ENCODE data around the gene KRT79.

Gene KRT79

DNA sequence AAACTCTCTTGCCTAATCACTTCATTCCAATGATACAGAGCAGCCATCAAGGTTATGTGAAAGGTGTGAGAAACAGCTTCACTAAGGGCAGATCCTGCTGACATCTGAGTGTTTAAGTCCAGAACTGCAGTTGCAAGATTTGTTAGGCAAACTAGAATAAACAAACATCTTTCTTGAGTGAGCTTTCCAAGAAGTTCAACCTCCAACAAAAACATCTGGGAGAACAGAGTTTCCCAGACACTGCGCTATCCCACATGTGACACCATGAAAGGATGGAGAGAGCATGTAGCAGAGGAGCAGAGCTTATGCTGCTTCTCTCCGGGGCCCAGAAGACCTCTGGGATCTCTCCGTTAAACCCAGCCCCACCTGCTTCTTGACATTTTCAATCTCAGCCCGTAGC is 62.6 kb downstream of the KRT79 start:
- DNase-seq (ENCODE audit: low read depth): no peak
